NCI-H460 (cell line): ENCODE results near the gene MYL11. TPM values are rescaled to one million over a fixed set of nuclear protein-coding genes. Genes with fewer than 3 reads are reported as not detected.

Source experiments
- DNase-seq: peaks from one replicate; pipeline ENCODE4 v3.0.0-alpha.2; 2016; ENCODE audit warnings: low read depth; ENCODE audit errors: extremely low read depth
- total RNA-seq: library from RNA; depleted of rRNA; stranded (reverse); fragments of >200 nt; shearing (Covaris generic); gene quantifications from 2 replicates; pipeline ENCODE4 v1.2.3, GENCODE V29; 2014

The MYL11 gene
- total RNA-seq, 1 experiment from 2014 or later = not detected

- DNase-seq = no peak
Observed at GRCh38 chr16:30353438-30354129, 21.0 kb upstream of the MYL11 start.

GRCh38 chr16:30354423-30355143 lies 20.0 kb upstream of the MYL11 start:
- no peak for DNase-seq

GRCh38 chr16:30355144-30355953 lies 19.3 kb upstream of the MYL11 start, which contains the start of gene CD2BP2:
Gene CD2BP2 (minus strand): TSS chr16:30355308. CDS start chr16:30354681, 627 bp downstream.
- DNase-seq = peak; percentile 100

GRCh38 chr16:30355954-30356308 lies 18.7 kb upstream of the MYL11 start:
- no peak for DNase-seq

GRCh38 chr16:30356401-30357084 lies 18.1 kb upstream of the MYL11 start:
- no peak for DNase-seq

- DNase-seq = no peak
Observed at GRCh38 chr16:30357085-30357714, 17.4 kb upstream of the MYL11 start.

GRCh38 chr16:30357715-30358576 lies 16.7 kb upstream of the MYL11 start:
- DNase-seq = no peak

GRCh38 chr16:30358577-30358936 lies 16.0 kb upstream of the MYL11 start:
- DNase-seq = no peak

- no peak for DNase-seq
Observed at GRCh38 chr16:30358990-30359870, 15.4 kb upstream of the MYL11 start.

GRCh38 chr16:30359871-30360170 lies 14.8 kb upstream of the MYL11 start:
- no peak for DNase-seq

GRCh38 chr16:30361180-30361579 lies 13.4 kb upstream of the MYL11 start:
- DNase-seq = no peak

- DNase-seq = no peak
Observed at GRCh38 chr16:30365200-30365599, 9.4 kb upstream of the MYL11 start.

- no peak for DNase-seq
Observed at GRCh38 chr16:30366511-30366910, 8.1 kb upstream of the MYL11 start.

- DNase-seq = no peak
Observed at GRCh38 chr16:30367349-30368009, 7.1 kb upstream of the MYL11 start.

GRCh38 chr16:30368122-30368791 lies 6.3 kb upstream of the MYL11 start:
- no peak for DNase-seq

- no peak for DNase-seq
Observed at GRCh38 chr16:30368792-30369090, 5.9 kb upstream of the MYL11 start.

- no peak for DNase-seq
Observed at GRCh38 chr16:30369091-30369937, 5.3 kb upstream of the MYL11 start.
